Measurements from ENCODE around the gene ZNF500. TPM values are rescaled to one million over a fixed set of nuclear protein-coding genes. Genes with fewer than 3 reads are reported as not detected.

The ZNF500 gene
- total and polyA plus RNA-seq, 2 of the 4 experiments (the other 2 are of a cell fraction), result 4.5 to 5.9 TPM

DNA sequence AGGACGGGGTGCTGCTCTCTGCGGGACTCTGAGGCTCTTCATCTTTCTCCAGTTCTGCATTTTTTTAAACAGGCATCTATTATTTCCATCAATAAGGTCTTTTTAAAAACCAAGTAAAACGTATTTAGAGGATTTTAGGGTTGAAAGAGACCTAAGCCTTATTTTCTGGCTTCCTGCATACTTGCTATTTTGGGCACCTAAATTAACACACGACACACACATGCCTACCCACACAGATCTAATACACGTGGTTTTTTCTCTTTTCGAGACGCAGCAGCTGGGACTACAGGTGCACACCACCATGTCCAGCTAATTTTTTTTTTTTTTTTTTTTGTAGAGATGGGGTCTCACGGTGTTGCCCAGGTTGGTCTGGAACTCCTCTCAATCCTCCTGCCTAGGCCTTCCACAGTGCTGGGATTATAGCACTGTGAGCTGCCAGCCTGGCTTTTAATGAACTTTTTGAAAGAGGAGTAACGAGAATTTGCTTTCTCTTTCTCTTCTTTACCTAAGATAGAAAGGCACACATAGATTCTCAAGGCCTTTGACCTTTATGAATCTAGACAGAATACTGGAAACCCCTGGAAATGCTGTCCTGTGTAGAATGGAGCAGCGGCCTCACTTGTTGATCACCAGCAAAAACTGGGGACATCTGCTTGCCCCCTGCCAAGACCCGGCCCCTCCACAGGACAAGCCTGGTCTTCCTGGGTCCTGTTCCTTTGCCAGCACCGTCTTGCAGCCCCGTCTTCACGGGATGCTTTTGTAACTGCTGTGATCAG, 18.9 kb downstream of the ZNF500 start:
- H3K9me3 ChIP-seq (ENCODE audit: control insufficient read depth, insufficient read depth, low read length), result no peaks in the 10 kb centered on the region
- dilution Hi-C loops (cut with HindIII; ENCODE audit: low sequenced_read_pairs, unreplicated experiment) (no loop called here), intact Hi-C loops (cut with micrococcal nuclease) (no loop called here), in situ Hi-C loops (cut with MboI; ENCODE audit: low sequenced_read_pairs) (no loop called here)
- no peak overlapping the region for H2AK9ac ChIP-seq (replicated peaks; ENCODE audit: low read depth, low read length, poor library complexity)
- no peak overlapping the region for H2BK20ac ChIP-seq (ENCODE audit: low read depth, low read length)
- no peak overlapping the region for H2AK5ac ChIP-seq (ENCODE audit: low read depth, low read length)
- no peak overlapping the region for H3K4me2 ChIP-seq (ENCODE audit: low read depth, low read length)
- H3K23ac ChIP-seq (ENCODE audit: low read depth, low read length), result no peak overlapping the region
- CTCF ChIA-PET, result no interaction called here
- no peaks in the 10 kb centered on the region for H3K9me1 ChIP-seq (ENCODE audit: insufficient read depth, low read length)
- no peaks in the 10 kb centered on the region for H3K27me3 ChIP-seq (ENCODE audit: control insufficient read depth, insufficient read depth, low read length)
- BruUV-seq (replicated peaks), result no TSS peak
- ATAC-seq (ENCODE audit: low read depth), result no peak
- H3K36me3 ChIP-seq (ENCODE audit: control insufficient read depth, insufficient read depth, low read length), result peaks cover 26% of the 10 kb centered on the region
- TF ChIP-seq NFE2L2 (IDR thresholded peaks at IDR 0.05; ENCODE audit: low read depth, low read length), result no peak
- TF ChIP-seq, protein P1, sequence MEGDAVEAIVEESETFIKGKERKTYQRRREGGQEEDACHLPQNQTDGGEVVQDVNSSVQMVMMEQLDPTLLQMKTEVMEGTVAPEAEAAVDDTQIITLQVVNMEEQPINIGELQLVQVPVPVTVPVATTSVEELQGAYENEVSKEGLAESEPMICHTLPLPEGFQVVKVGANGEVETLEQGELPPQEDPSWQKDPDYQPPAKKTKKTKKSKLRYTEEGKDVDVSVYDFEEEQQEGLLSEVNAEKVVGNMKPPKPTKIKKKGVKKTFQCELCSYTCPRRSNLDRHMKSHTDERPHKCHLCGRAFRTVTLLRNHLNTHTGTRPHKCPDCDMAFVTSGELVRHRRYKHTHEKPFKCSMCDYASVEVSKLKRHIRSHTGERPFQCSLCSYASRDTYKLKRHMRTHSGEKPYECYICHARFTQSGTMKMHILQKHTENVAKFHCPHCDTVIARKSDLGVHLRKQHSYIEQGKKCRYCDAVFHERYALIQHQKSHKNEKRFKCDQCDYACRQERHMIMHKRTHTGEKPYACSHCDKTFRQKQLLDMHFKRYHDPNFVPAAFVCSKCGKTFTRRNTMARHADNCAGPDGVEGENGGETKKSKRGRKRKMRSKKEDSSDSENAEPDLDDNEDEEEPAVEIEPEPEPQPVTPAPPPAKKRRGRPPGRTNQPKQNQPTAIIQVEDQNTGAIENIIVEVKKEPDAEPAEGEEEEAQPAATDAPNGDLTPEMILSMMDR (conservative IDR thresholded peaks at IDR 0.05; ENCODE audit: low read depth, low read length), result no peak
- TF ChIP-seq CHD1 (IDR thresholded peaks at IDR 0.05; ENCODE audit: low read depth, low read length), result no peak
- no peak for TF ChIP-seq FOS (IDR thresholded peaks at IDR 0.05; ENCODE audit: low read depth, low read length)
- TF ChIP-seq POLR2A (IDR thresholded peaks at IDR 0.05; ENCODE audit: low read depth, low read length), result no peak
- no peak for TF ChIP-seq CEBPB (IDR thresholded peaks at IDR 0.05; ENCODE audit: low read depth, low read length)
- no peak for TF ChIP-seq MAZ (IDR thresholded peaks at IDR 0.05; ENCODE audit: borderline replicate concordance, low read depth, low read length)
- TF ChIP-seq, protein P2, sequence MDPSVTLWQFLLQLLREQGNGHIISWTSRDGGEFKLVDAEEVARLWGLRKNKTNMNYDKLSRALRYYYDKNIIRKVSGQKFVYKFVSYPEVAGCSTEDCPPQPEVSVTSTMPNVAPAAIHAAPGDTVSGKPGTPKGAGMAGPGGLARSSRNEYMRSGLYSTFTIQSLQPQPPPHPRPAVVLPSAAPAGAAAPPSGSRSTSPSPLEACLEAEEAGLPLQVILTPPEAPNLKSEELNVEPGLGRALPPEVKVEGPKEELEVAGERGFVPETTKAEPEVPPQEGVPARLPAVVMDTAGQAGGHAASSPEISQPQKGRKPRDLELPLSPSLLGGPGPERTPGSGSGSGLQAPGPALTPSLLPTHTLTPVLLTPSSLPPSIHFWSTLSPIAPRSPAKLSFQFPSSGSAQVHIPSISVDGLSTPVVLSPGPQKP (IDR thresholded peaks at IDR 0.05; ENCODE audit: borderline replicate concordance, low read depth, low read length), result no peak
- TF ChIP-seq, protein P3, sequence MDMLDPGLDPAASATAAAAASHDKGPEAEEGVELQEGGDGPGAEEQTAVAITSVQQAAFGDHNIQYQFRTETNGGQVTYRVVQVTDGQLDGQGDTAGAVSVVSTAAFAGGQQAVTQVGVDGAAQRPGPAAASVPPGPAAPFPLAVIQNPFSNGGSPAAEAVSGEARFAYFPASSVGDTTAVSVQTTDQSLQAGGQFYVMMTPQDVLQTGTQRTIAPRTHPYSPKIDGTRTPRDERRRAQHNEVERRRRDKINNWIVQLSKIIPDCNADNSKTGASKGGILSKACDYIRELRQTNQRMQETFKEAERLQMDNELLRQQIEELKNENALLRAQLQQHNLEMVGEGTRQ (IDR thresholded peaks at IDR 0.05; ENCODE audit: low read depth, low read length), result no peak
- TF ChIP-seq MXI1 (IDR thresholded peaks at IDR 0.05; ENCODE audit: borderline replicate concordance, low read depth, low read length), result no peak
- no peak for TF ChIP-seq RAD21 (IDR thresholded peaks at IDR 0.05; ENCODE audit: low read length)
- no peak for TF ChIP-seq RFX5 (IDR thresholded peaks at IDR 0.05; ENCODE audit: low read depth, low read length)
- TF ChIP-seq SMC3 (IDR thresholded peaks at IDR 0.05; ENCODE audit: low read depth, low read length), result no peak
- no peak for TF ChIP-seq MAFK (IDR thresholded peaks at IDR 0.05; ENCODE audit: low read depth, low read length)
- TF ChIP-seq RCOR1 (IDR thresholded peaks at IDR 0.05; ENCODE audit: insufficient replicate concordance, low read length), result no peak
- no peak for TF ChIP-seq BHLHE40 (IDR thresholded peaks at IDR 0.05; ENCODE audit: low read depth, low read length)
- no peak overlapping the region for H4K91ac ChIP-seq (ENCODE audit: insufficient read depth, low read depth, low read length)
- no peak overlapping the region for H2BK5ac ChIP-seq (ENCODE audit: low read depth, low read length, poor library complexity, severe bottlenecking)
- H3K79me1 ChIP-seq (ENCODE audit: low read depth in 1 of 2, low read length in 2 of 2), result 0 out of 4 replicates have a peak, but pooled peaks cover 0 to 4% of the 10 kb centered on the region in 2 experiments
- H3K14ac ChIP-seq (replicated peaks; ENCODE audit: low read depth, low read length), result no peak overlapping the region
- DNase-seq, result no peak
- H3K9ac ChIP-seq (ENCODE audit: low read depth, low read length), result no peak overlapping the region
- H3K4ac ChIP-seq (ENCODE audit: low read depth, low read length), result no peak overlapping the region
- H4K20me1 ChIP-seq (ENCODE audit: insufficient read depth, low read length), result no peaks in the 10 kb centered on the region
- H3K4me3 ChIP-seq (ENCODE audit: insufficient read depth, low read depth, low read length), result no peak overlapping the region
- POLR2A ChIA-PET (ENCODE audit: unreplicated experiment), result no interaction called here
- no peak overlapping the region for H2AFZ ChIP-seq (replicated peaks; ENCODE audit: low read length, poor library complexity)
- no peaks in the 10 kb centered on the region for H3K4me1 ChIP-seq (ENCODE audit: control insufficient read depth, insufficient read depth, low read length)
- H3K56ac ChIP-seq (ENCODE audit: extremely low read depth, insufficient read depth, low read length), result no peak overlapping the region
- no peak overlapping the region for H3K18ac ChIP-seq (ENCODE audit: low read depth, low read length)
- H4K5ac ChIP-seq (ENCODE audit: low read depth, low read length), result no peak overlapping the region
- WGBS, 2 experiments (ENCODE audit: extremely low coverage in 2 of 2, insufficient read length in 1 of 2), result 88% methylated on average over 5 of the region's 14 CpGs; no CpG with 5 or more reads in 1 of the 2 experiments
- no peak overlapping the region for H3K27ac ChIP-seq (ENCODE audit: insufficient read depth, low read length)
- H2BK120ac ChIP-seq (ENCODE audit: low read depth, low read length), result no peak overlapping the region
- H4K8ac ChIP-seq (ENCODE audit: low read depth in 2 of 2, low read length in 2 of 2), result no peak overlapping the region
- no peak overlapping the region for H2BK15ac ChIP-seq (ENCODE audit: low read depth, low read length)
